ENCODE data around the gene ZNF644. TPM values are rescaled to one million over a fixed set of nuclear protein-coding genes. Genes with fewer than 3 reads are reported as not detected.
A peak's percentile ranks its signal among the peaks of the same experiment; 100 is the strongest.
"Not testable (repeated sequence)": the region's sequence is repeated elsewhere in the genome, so short reads cannot be mapped to it uniquely, and the experiment has no call there.

The ZNF644 gene
- total and polyA plus RNA-seq, 11 donors, result 15.2 to 46.6 (median 31.4) TPM

DNA sequence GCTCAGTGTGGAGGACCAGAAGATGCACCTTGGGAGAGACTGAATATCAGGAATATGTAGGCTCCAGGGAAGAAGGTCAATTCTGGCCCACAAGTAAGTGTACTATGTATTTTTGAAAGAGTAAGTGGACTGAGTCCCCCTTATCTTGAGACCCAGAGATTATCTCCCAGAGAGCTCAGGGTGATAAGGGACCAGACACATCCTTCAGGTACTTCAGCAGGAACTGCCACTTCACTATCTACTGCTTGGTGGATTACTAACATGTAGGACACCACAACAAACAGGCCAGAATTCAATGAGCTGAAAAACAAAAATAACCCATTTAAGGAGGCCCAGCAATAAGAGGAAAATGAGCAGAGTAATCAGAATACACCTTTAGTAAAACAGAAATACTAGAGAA, 119.2 kb downstream of the ZNF644 start:
- H3K4me1 ChIP-seq, result no peaks in the 10 kb centered on the region
- ATAC-seq (no peak), DNase-seq (no peak)
- no peaks in the 10 kb centered on the region for H3K27me3 ChIP-seq
- peaks cover 0 to 31% (median 10%) of the 10 kb centered on the region in 9 donors for H3K36me3 ChIP-seq
- TF ChIP-seq POLR2A (IDR thresholded peaks at IDR 0.05), result no peak
- TF ChIP-seq, protein P1, sequence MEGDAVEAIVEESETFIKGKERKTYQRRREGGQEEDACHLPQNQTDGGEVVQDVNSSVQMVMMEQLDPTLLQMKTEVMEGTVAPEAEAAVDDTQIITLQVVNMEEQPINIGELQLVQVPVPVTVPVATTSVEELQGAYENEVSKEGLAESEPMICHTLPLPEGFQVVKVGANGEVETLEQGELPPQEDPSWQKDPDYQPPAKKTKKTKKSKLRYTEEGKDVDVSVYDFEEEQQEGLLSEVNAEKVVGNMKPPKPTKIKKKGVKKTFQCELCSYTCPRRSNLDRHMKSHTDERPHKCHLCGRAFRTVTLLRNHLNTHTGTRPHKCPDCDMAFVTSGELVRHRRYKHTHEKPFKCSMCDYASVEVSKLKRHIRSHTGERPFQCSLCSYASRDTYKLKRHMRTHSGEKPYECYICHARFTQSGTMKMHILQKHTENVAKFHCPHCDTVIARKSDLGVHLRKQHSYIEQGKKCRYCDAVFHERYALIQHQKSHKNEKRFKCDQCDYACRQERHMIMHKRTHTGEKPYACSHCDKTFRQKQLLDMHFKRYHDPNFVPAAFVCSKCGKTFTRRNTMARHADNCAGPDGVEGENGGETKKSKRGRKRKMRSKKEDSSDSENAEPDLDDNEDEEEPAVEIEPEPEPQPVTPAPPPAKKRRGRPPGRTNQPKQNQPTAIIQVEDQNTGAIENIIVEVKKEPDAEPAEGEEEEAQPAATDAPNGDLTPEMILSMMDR (IDR thresholded peaks at IDR 0.05), result no peak
- intact Hi-C loops (cut with DNase I), result no loop called here
- H3K27ac ChIP-seq, result no peak overlapping the region
- no peak overlapping the region for H3K4me3 ChIP-seq
- H3K9me3 ChIP-seq, result no peaks in the 10 kb centered on the region

DNA sequence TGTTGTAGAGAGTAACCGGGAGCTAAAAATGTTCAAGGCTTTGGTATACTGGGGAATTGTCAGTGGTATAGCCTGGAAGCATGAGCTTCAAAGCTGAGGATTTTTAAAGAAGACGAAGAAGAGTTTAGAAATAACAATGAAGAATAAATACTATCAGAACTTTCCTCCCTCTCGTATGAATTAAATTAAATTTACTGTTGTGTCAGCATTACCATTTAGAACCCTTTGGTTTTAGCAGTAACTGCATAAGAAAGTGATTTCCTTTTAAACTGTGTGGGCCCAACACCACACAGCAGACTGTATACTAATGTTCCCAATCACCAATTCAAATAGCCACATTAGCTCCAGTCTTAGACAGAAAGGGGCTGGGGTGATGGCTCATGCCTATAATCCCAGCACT, 122.6 kb downstream of the ZNF644 start:
- WGBS, 4 donors, result 96 to 98% (median 98%) methylated on average over 3 of the region's 3 CpGs
- H3K27me3 ChIP-seq, result no peaks in the 10 kb centered on the region
- ATAC-seq (no peak), DNase-seq (no peak)
- H3K4me1 ChIP-seq, result no peaks in the 10 kb centered on the region
- TF ChIP-seq, protein P1 (IDR thresholded peaks at IDR 0.05), result no peak
- no peak for TF ChIP-seq POLR2A (IDR thresholded peaks at IDR 0.05)
- peaks cover 0 to 31% (median 10%) of the 10 kb centered on the region in 9 donors for H3K36me3 ChIP-seq
- intact Hi-C loops (cut with DNase I), result no loop called here
- no peaks in the 10 kb centered on the region for H3K9me3 ChIP-seq
- no peak overlapping the region for H3K4me3 ChIP-seq
- no peak overlapping the region for H3K27ac ChIP-seq

GRCh38 chr1:90893679-90894078, 128.2 kb downstream of the ZNF644 start:
- H3K27ac ChIP-seq; DNase-seq; H3K27me3 ChIP-seq; H3K4me1 ChIP-seq; H3K9me3 ChIP-seq; intact Hi-C loops (cut with DNase I); H3K4me3 ChIP-seq: not testable (repeated sequence)
- WGBS, 4 donors, result 96 to 97% (median 97%) methylated on average over 32 to 38 of the region's 38 CpGs
- H3K36me3 ChIP-seq, result peaks cover 0 to 12% (median 0%) of the 10 kb centered on the region in 9 donors
- peak in 2 of 4 donors; percentile 22 to 56 for ATAC-seq

DNA sequence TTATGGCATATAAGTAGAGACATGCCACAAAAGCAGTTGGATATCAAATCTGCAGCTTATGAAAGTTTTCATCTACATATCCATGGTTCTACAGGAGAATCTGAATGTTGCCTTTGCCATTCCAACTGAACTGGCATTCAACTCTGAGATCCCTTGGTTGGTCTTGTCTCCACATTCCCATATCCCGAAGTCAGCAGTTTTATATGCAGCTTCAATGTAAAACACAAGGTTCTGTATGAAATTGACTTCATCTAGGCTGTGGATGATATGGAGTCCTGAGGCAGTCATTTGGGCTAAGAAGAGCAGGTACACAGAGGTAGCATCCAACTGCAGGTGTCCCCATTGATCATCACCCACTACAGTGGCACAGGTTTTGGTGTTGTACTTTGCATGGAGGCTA, 129.0 kb downstream of the ZNF644 start:
- 91 to 100% (median 99%) methylated on average over 1 of the region's 1 CpG for WGBS, 4 donors

DNA sequence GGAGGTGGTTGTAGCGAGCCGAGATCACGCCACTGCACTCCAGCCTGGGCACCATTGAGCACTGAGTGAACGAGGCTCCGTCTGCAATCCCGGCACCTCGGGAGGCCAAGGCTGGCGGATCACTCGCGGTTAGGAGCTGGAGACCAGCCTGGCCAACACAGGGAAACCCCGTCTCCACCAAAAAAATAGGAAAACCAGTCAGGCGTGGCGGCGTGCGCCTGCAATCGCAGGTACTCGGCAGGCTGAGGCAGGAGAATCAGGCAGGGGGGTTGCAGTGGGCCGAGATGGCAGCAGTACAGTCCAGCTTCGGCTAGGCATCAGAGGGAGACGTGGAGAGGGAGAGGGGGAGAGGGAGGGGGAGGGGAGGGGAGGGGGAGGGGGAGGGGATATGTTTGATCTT, 129.6 kb downstream of the ZNF644 start:
- H3K4me1 ChIP-seq; H3K9me3 ChIP-seq; DNase-seq; H3K4me3 ChIP-seq; intact Hi-C loops (cut with DNase I); H3K27me3 ChIP-seq; H3K27ac ChIP-seq; H3K36me3 ChIP-seq; ATAC-seq: not testable (repeated sequence)
- 89 to 96% (median 92%) methylated on average over 11 to 19 of the region's 20 CpGs for WGBS, 4 donors

More for the DNA sequence above, 129.0 kb downstream of the ZNF644 start:
- H3K4me1 ChIP-seq; H3K4me3 ChIP-seq; intact Hi-C loops (cut with DNase I); DNase-seq; H3K36me3 ChIP-seq; H3K27ac ChIP-seq; H3K27me3 ChIP-seq; H3K9me3 ChIP-seq: not testable (repeated sequence)
- peak in 1 of 4 donors; percentile 18 for ATAC-seq

DNA sequence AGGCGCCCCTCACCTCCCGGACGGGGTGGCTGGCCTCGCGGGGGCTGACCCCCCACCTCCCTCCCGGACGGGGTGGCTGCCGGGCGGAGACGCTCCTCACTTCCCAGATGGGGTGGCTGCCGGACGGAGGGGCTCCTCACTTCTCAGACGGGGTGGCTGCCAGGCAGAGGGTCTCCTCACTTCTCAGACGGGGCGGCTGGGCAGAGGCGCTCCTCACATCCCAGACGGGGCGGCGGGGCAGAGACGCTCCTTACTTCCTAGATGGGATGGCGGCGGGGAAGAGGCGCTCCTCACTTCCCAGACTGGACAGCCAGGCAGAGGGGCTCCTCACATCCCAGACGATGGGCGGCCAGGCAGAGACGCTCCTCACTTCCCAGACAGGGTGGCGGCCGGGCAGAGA, 130.1 kb downstream of the ZNF644 start:
- H3K27me3 ChIP-seq; H3K4me1 ChIP-seq; intact Hi-C loops (cut with DNase I); ATAC-seq; H3K36me3 ChIP-seq; H3K9me3 ChIP-seq; DNase-seq; H3K27ac ChIP-seq; H3K4me3 ChIP-seq: not testable (repeated sequence)
- 95 to 100% (median 98%) methylated on average over 2 to 26 of the region's 28 CpGs for WGBS, 4 donors

Data from heart left ventricle (tissue), 16 donors.